Mesenchymal stem cell (in vitro differentiated cells and primary cell): ENCODE results near the gene TRIO.

Experiments
- DNase-seq: peaks from one replicate; pipeline ENCODE4 v3.0.0-alpha.2; 2013
- H2AFZ ChIP-seq: one replicate; pipeline ENCODE4 v1.6.1; 2013; ENCODE audit warnings: low read depth, mild to moderate bottlenecking, control low read depth, inconsistent platforms, low read length, moderate library complexity
- H2AK5ac ChIP-seq: 2 replicates; pipeline ENCODE4 v1.6.1; 2013; ENCODE audit warnings: low read length, moderate library complexity, mild to moderate bottlenecking, inconsistent platforms; ENCODE audit not compliant: severe bottlenecking
- H2BK120ac ChIP-seq: one replicate; pipeline ENCODE4 v1.6.1; 2013; ENCODE audit warnings: low read depth, mild to moderate bottlenecking, inconsistent platforms, low read length, moderate library complexity
- H2BK12ac ChIP-seq, 2 experiments: one replicate each; pipeline ENCODE4 v1.6.1; 2013; ENCODE audit warnings: inconsistent platforms in 2 of 2, low read length in 2 of 2, mild to moderate bottlenecking in 2 of 2, moderate library complexity in 2 of 2, control low read depth in 1 of 2
- H2BK15ac ChIP-seq: one replicate; pipeline ENCODE4 v1.6.1; 2013; ENCODE audit warnings: mild to moderate bottlenecking, low read depth, inconsistent platforms; ENCODE audit not compliant: poor library complexity, severe bottlenecking
- H2BK5ac ChIP-seq: 2 replicates; pipeline ENCODE4 v1.6.1; 2013; ENCODE audit warnings: low read depth, mild to moderate bottlenecking, low read length, control low read depth, inconsistent platforms; ENCODE audit not compliant: poor library complexity, severe bottlenecking
- H3K14ac ChIP-seq, 2 experiments: one replicate each; pipeline ENCODE4 v1.6.1; 2013; ENCODE audit warnings: inconsistent platforms in 2 of 2, low read length in 2 of 2, control low read depth in 1 of 2, mild to moderate bottlenecking in 1 of 2, moderate library complexity in 1 of 2
- H3K18ac ChIP-seq, 2 experiments: one replicate each; pipeline ENCODE4 v1.6.1; 2013; ENCODE audit warnings: inconsistent platforms in 2 of 2, low read length in 2 of 2, control low read depth in 1 of 2, low read depth in 1 of 2, mild to moderate bottlenecking in 1 of 2
- H3K23ac ChIP-seq, 2 experiments: one replicate each; pipeline ENCODE4 v1.6.1; 2013; ENCODE audit warnings: inconsistent platforms in 2 of 2, low read length in 2 of 2, mild to moderate bottlenecking in 2 of 2, moderate library complexity in 2 of 2, control low read depth in 1 of 2
- H3K27ac ChIP-seq: 2 replicates; pipeline ENCODE4 v1.5.1; 2013; ENCODE audit warnings: mild to moderate bottlenecking, moderate library complexity, low read length, control low read depth, inconsistent platforms; ENCODE audit not compliant: poor library complexity, severe bottlenecking
- H3K27me3 ChIP-seq, 2 experiments: 2 replicates each; pipeline versions ENCODE4 v1.6.1 to v1.7.0; 2013; ENCODE audit warnings: low read length in 2 of 2, mild to moderate bottlenecking in 2 of 2, moderate library complexity in 2 of 2, control low read depth in 1 of 2, inconsistent platforms in 1 of 2; ENCODE audit not compliant: control insufficient read depth in 1 of 2, insufficient read depth in 1 of 2
- H3K36me3 ChIP-seq, 2 experiments: 2 replicates each; pipeline versions ENCODE4 v1.6.1 to v1.7.0; 2013; ENCODE audit warnings: low read length in 2 of 2, control low read depth in 1 of 2, inconsistent platforms in 1 of 2, low read depth in 1 of 2, mild to moderate bottlenecking in 1 of 2; ENCODE audit not compliant: insufficient read depth in 2 of 2, control insufficient read depth in 1 of 2
- H3K4ac ChIP-seq, 2 experiments: one replicate each; pipeline ENCODE4 v1.6.1; 2013; ENCODE audit warnings: inconsistent platforms in 2 of 2, low read length in 2 of 2, mild to moderate bottlenecking in 2 of 2, moderate library complexity in 2 of 2, control low read depth in 1 of 2, low read depth in 1 of 2
- H3K4me1 ChIP-seq: 2 replicates; pipeline ENCODE4 v1.6.1; 2013; ENCODE audit warnings: low read depth, low read length, control low read depth; ENCODE audit not compliant: control insufficient read depth, insufficient read depth
- H3K4me2 ChIP-seq: 2 replicates; pipeline ENCODE4 v1.6.1; 2013; ENCODE audit warnings: low read length, mild to moderate bottlenecking, inconsistent platforms; ENCODE audit not compliant: poor library complexity, severe bottlenecking
- H3K4me3 ChIP-seq, 2 experiments: 2 replicates each; pipeline versions ENCODE4 v1.5.1 to v1.7.0; 2013; ENCODE audit warnings: low read length in 2 of 2, mild to moderate bottlenecking in 2 of 2, control low read depth in 1 of 2, low read depth in 1 of 2; ENCODE audit not compliant: insufficient read depth in 1 of 2
- H3K79me1 ChIP-seq: replicated peaks from 2 replicates; pipeline ENCODE4 v1.6.1; 2013; ENCODE audit warnings: mild to moderate bottlenecking, control low read depth, low read length, inconsistent platforms; ENCODE audit not compliant: poor library complexity, severe bottlenecking
- H3K9ac ChIP-seq: 2 replicates; pipeline ENCODE4 v1.7.0; 2013; ENCODE audit warnings: mild to moderate bottlenecking, low read length, moderate library complexity
- H3K9me3 ChIP-seq: 2 replicates; pipeline ENCODE4 v1.7.0; 2013; ENCODE audit warnings: mild to moderate bottlenecking, low read length; ENCODE audit not compliant: control insufficient read depth
- H4K8ac ChIP-seq: one replicate; pipeline ENCODE4 v1.6.1; 2013; ENCODE audit warnings: inconsistent platforms, mild to moderate bottlenecking, low read length, moderate library complexity
- H4K91ac ChIP-seq: one replicate; pipeline ENCODE4 v1.6.1; 2013; ENCODE audit warnings: mild to moderate bottlenecking, low read length, inconsistent platforms
- WGBS: methylation state at CpG from one replicate; pipeline ENCODE4 v1.1.7; 2013; ENCODE audit warnings: mixed read lengths; 5-methylcytosine and 5-hydroxymethylcytosine counted together

Gene TRIO

GRCh38 chr5:14429101-14430050 is 286.2 kb downstream of the TRIO start:
- Histone ChIP-seq H4K91ac (no peak overlapping the region), H3K27me3 (no peaks in the 10 kb centered on the region), H3K9me3 (no peaks in the 10 kb centered on the region), H3K79me1 (peaks cover 28% of the 10 kb centered on the region), H2BK15ac (no peak overlapping the region), H4K8ac (no peak overlapping the region), H3K9ac (no peak overlapping the region), H2AFZ (no peak overlapping the region), H2BK12ac (no peak overlapping the region), H2AK5ac (no peak overlapping the region), H3K4me3 (no peak overlapping the region), H3K14ac (no peak overlapping the region), H2BK5ac (no peak overlapping the region), H3K4ac (no peak overlapping the region), H2BK120ac (no peak overlapping the region), H3K36me3 (peaks cover 19 to 77% of the 10 kb centered on the region in 2 experiments), H3K27ac (peak overlapping the region; percentile 22), H3K23ac (no peak overlapping the region), H3K18ac (no peak overlapping the region), H3K4me1 (peaks cover 9% of the 10 kb centered on the region), H3K4me2 (no peak overlapping the region)
- DNase-seq: no peak
- WGBS: 90% methylated on average over 9 of the region's 13 CpGs

- no peak overlapping the region for H2AFZ ChIP-seq
- H3K4me2 ChIP-seq: no peak overlapping the region
- H2BK15ac ChIP-seq: no peak overlapping the region
- peaks cover 14% of the 10 kb centered on the region for H3K4me1 ChIP-seq
- DNase-seq: no peak
- H3K9me3 ChIP-seq: no peaks in the 10 kb centered on the region
- no peak overlapping the region for H2AK5ac ChIP-seq
- H3K4me3 ChIP-seq: no peak overlapping the region
- no peak overlapping the region for H2BK120ac ChIP-seq
- no peaks in the 10 kb centered on the region for H3K27me3 ChIP-seq
- whole genome bisulfite sequencing: 84% methylated on average over 1 of the region's 1 CpG
- H3K9ac ChIP-seq: no peak overlapping the region
- H2BK5ac ChIP-seq: no peak overlapping the region
- H3K14ac ChIP-seq: no peak overlapping the region
- H4K91ac ChIP-seq: no peak overlapping the region
- H3K36me3 ChIP-seq: peaks cover 23 to 77% of the 10 kb centered on the region in 2 experiments
- no peak overlapping the region for H2BK12ac ChIP-seq
- peaks cover 25% of the 10 kb centered on the region for H3K79me1 ChIP-seq
- H3K18ac ChIP-seq: no peak overlapping the region
- no peak overlapping the region for H3K23ac ChIP-seq
- H4K8ac ChIP-seq: no peak overlapping the region
- H3K4ac ChIP-seq: no peak overlapping the region
- H3K27ac ChIP-seq: no peak overlapping the region
These were observed 288.4 kb downstream of the TRIO start for GRCh38 chr5:14431534-14431933.

GRCh38 chr5:14432931-14433589 is 289.9 kb downstream of the TRIO start:
- no peak overlapping the region for H2AFZ ChIP-seq
- peaks cover 18% of the 10 kb centered on the region for H3K79me1 ChIP-seq
- H3K4ac ChIP-seq: no peak overlapping the region
- no peak overlapping the region for H2BK15ac ChIP-seq
- no peak for DNase-seq
- no peak overlapping the region for H4K8ac ChIP-seq
- no peak overlapping the region for H3K9ac ChIP-seq
- no peak overlapping the region for H2AK5ac ChIP-seq
- peak overlapping the region; percentile 37 for H3K27ac ChIP-seq
- WGBS: 88% methylated on average over 8 of the region's 8 CpGs
- no peak overlapping the region for H2BK12ac ChIP-seq
- no peak overlapping the region for H4K91ac ChIP-seq
- no peak overlapping the region for H2BK120ac ChIP-seq
- no peak overlapping the region for H3K18ac ChIP-seq
- no peak overlapping the region for H3K4me2 ChIP-seq
- H3K9me3 ChIP-seq: no peaks in the 10 kb centered on the region
- H3K23ac ChIP-seq: no peak overlapping the region
- no peak overlapping the region for H3K14ac ChIP-seq
- H2BK5ac ChIP-seq: no peak overlapping the region
- H3K4me1 ChIP-seq: peaks cover 14% of the 10 kb centered on the region
- peaks cover 14 to 68% of the 10 kb centered on the region in 2 experiments for H3K36me3 ChIP-seq
- H3K27me3 ChIP-seq: no peaks in the 10 kb centered on the region
- H3K4me3 ChIP-seq: no peak overlapping the region

- no peak overlapping the region for H2BK5ac ChIP-seq
- H3K23ac ChIP-seq: no peak overlapping the region
- H3K27me3 ChIP-seq: no peaks in the 10 kb centered on the region
- H2AK5ac ChIP-seq: peak overlapping the region; percentile 15
- H4K8ac ChIP-seq: no peak overlapping the region
- H3K9ac ChIP-seq: no peak overlapping the region
- H3K4me3 ChIP-seq: no peak overlapping the region
- no peak overlapping the region for H3K4me2 ChIP-seq
- H3K36me3 ChIP-seq: peaks cover 20 to 57% of the 10 kb centered on the region in 2 experiments
- peaks cover 23% of the 10 kb centered on the region for H3K79me1 ChIP-seq
- WGBS: 65% methylated on average over 2 of the region's 2 CpGs
- no peak overlapping the region for H2BK120ac ChIP-seq
- no peak overlapping the region for H4K91ac ChIP-seq
- H2BK15ac ChIP-seq: no peak overlapping the region
- H3K14ac ChIP-seq: no peak overlapping the region
- no peak overlapping the region for H3K18ac ChIP-seq
- no peaks in the 10 kb centered on the region for H3K9me3 ChIP-seq
- H2AFZ ChIP-seq: no peak overlapping the region
- H2BK12ac ChIP-seq: no peak overlapping the region
- DNase-seq: no peak
- H3K4ac ChIP-seq: no peak overlapping the region
- H3K4me1 ChIP-seq: peaks cover 13% of the 10 kb centered on the region
- H3K27ac ChIP-seq: peak overlapping the region; percentile 49
These were observed 292.3 kb downstream of the TRIO start for GRCh38 chr5:14435481-14435880.
